Measurements from ENCODE around the gene CMKLR1. TPM values are rescaled to one million over a fixed set of nuclear protein-coding genes. Genes with fewer than 3 reads are reported as not detected.

CMKLR1 gene
- polyA plus RNA-seq, 1 of the 3 experiments (the other 2 are of a cell fraction), result 0.15 TPM

GRCh38 chr12:108287227-108287626 is 51.9 kb downstream of the CMKLR1 start:
- Histone ChIP-seq H3K4me1 (ENCODE audit: control insufficient read depth in 1 of 2, insufficient read depth in 2 of 2, low read depth in 1 of 2, low read length in 1 of 2) (peaks cover 0 to 9% of the 10 kb centered on the region in 2 experiments; a peak in 1 of 4 replicates), H4K20me1 (ENCODE audit: insufficient read depth) (no peaks in the 10 kb centered on the region), H3K27ac (ENCODE audit: low read depth in 2 of 2, low read length in 1 of 2) (no peak overlapping the region), H3K9me3 (no peaks in the 10 kb centered on the region), H2AFZ (ENCODE audit: low read depth) (no peak overlapping the region), H3K4me2 (no peak overlapping the region), H3F3A (replicated peaks; ENCODE audit: insufficient read depth) (no peaks in the 10 kb centered on the region), H3K9ac (no peak overlapping the region), H3K36me3 (replicated peaks in 1 of 2; ENCODE audit: control insufficient read depth in 1 of 2, insufficient read depth in 2 of 2, low read length in 1 of 2) (no peaks in the 10 kb centered on the region), H3K79me2 (ENCODE audit: insufficient read depth) (no peaks in the 10 kb centered on the region), H3K27me3 (ENCODE audit: insufficient read depth) (no peaks in the 10 kb centered on the region), H3K4me3 (ENCODE audit: low read depth in 2 of 2, low read length in 1 of 2) (no peak overlapping the region), H3K9me2 (no peaks in the 10 kb centered on the region)
- DNase-seq, result no peak
- POLR2A ChIA-PET, result no interaction called here
- CTCF ChIA-PET, result no interaction called here
- no peak for TF ChIP-seq POLR2AphosphoS5 (IDR thresholded peaks at IDR 0.05; ENCODE audit: low read depth, low read length)
- no peak for TF ChIP-seq MXI1 (IDR thresholded peaks at IDR 0.05; ENCODE audit: low read depth, low read length)
- no peak for TF ChIP-seq CTCF (IDR thresholded peaks at IDR 0.05)
- TF ChIP-seq ZBTB33 (IDR thresholded peaks at IDR 0.05; ENCODE audit: borderline replicate concordance, low read depth), result no peak
- TF ChIP-seq EZH2phosphoT487 (IDR thresholded peaks at IDR 0.05; ENCODE audit: borderline replicate concordance, low read depth), result no peak
- no peak for TF ChIP-seq REST (IDR thresholded peaks at IDR 0.05; ENCODE audit: low read depth, low read length)
- WGBS (ENCODE audit: low lambda C conversion rate), result 48% methylated on average over 3 of the region's 3 CpGs

- POLR2A ChIA-PET, result no interaction called here
- Histone ChIP-seq H3K4me3 (ENCODE audit: low read depth in 2 of 2, low read length in 1 of 2) (no peak overlapping the region), H3K27me3 (ENCODE audit: insufficient read depth) (no peaks in the 10 kb centered on the region), H3F3A (replicated peaks; ENCODE audit: insufficient read depth) (no peaks in the 10 kb centered on the region), H3K79me2 (ENCODE audit: insufficient read depth) (no peaks in the 10 kb centered on the region), H3K9me2 (no peaks in the 10 kb centered on the region), H3K27ac (ENCODE audit: low read depth in 2 of 2, low read length in 1 of 2) (no peak overlapping the region), H3K4me2 (no peak overlapping the region), H3K4me1 (ENCODE audit: control insufficient read depth in 1 of 2, insufficient read depth in 2 of 2, low read depth in 1 of 2, low read length in 1 of 2) (peaks cover 0 to 9% of the 10 kb centered on the region in 2 experiments; a peak in 1 of 4 replicates), H2AFZ (ENCODE audit: low read depth) (no peak overlapping the region), H4K20me1 (ENCODE audit: insufficient read depth) (no peaks in the 10 kb centered on the region), H3K36me3 (replicated peaks in 1 of 2; ENCODE audit: control insufficient read depth in 1 of 2, insufficient read depth in 2 of 2, low read length in 1 of 2) (no peaks in the 10 kb centered on the region), H3K9me3 (no peaks in the 10 kb centered on the region), H3K9ac (no peak overlapping the region)
- CTCF ChIA-PET, result interaction anchor here (0.5 kb wide), 1 partner anchor 898 kb away, joined by 3 read pairs; no protein-coding TSS in a partner anchor
- whole genome bisulfite sequencing (ENCODE audit: low lambda C conversion rate), result 7% methylated on average over 2 of the region's 2 CpGs
- no peak for DNase-seq
- TF ChIP-seq SMC3 (IDR thresholded peaks at IDR 0.05; ENCODE audit: low read depth, low read length), result no peak
- no peak for TF ChIP-seq EP300 (IDR thresholded peaks at IDR 0.05; ENCODE audit: borderline replicate concordance in 1 of 2, low read depth in 1 of 2, low read length in 1 of 2)
- TF ChIP-seq USF2 (IDR thresholded peaks at IDR 0.05; ENCODE audit: borderline replicate concordance, low read depth, low read length), result no peak
- no peak for TF ChIP-seq FOXM1 (IDR thresholded peaks at IDR 0.05; ENCODE audit: low read depth)
Observed at GRCh38 chr12:108285016-108285415, 54.1 kb downstream of the CMKLR1 start.

All from SK-N-SH (cell line).